ENCODE results near the gene KRTAP5-9.
"Not testable (repeated sequence)": the region's sequence is repeated elsewhere in the genome, so short reads cannot be mapped to it uniquely, and the experiment has no call there.

Gene KRTAP5-9

DNA sequence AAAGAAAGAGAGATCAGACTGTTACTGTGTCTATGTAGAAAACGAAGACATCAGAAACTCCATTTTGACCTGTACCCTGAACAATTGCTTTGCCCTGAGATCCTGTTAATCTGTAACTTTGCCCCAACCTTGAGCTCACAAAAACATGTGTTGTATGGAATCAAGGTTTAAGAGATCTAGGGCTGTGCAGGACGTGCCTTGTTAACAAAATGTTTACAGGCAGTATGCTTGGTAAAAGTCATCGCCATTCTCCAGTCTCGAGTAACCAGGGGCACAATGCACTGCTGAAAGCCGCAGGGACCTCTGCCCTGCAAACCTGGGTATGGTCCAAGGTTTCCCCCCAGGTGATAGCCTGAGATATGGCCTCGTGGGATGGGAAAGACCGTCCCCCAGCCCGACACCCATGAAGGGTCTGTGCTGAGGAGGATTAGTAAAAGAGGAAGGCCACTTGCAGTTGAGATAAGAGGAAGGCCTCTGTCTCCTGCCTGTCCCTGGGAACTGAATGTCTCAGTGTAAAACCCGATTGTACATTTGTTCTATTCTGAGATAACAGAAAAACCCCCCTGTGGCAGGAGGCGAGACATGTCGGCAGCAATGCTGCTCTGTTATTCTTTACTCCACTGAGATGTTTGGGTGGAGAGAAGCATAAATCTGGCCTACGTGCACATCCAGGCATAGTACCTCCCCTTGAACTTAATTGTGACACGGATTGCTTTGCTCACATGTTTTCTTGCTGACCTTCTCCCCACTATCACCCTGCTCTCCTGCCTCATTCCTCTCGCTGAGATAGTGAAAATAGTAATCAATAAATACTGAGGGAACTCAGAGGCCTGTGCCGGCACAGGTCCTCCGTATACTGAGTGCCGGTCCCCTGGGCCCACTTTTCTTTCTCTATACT is 13.3 kb upstream of the KRTAP5-9 start:
- CTCF ChIA-PET; H3K4me3 ChIP-seq (ENCODE audit: control insufficient read depth in 1 of 7, extremely low read depth in 1 of 7, insufficient read depth in 4 of 7, low read depth in 2 of 7, low read length in 6 of 7): not testable (repeated sequence)
- peak; percentile 41 to 78 (median 43) for DNase-seq

GRCh38 chr11:71535825-71536224 is 12.4 kb upstream of the KRTAP5-9 start:
- H3K4me3 ChIP-seq (ENCODE audit: control insufficient read depth in 1 of 7, extremely low read depth in 1 of 7, insufficient read depth in 4 of 7, low read depth in 2 of 7, low read length in 6 of 7) = no peak overlapping the region
- WGBS (ENCODE audit: insufficient coverage) = 83% methylated on average over 4 of the region's 9 CpGs
- no peak for DNase-seq

More for the DNA sequence above, 13.3 kb upstream of the KRTAP5-9 start:
- H3K27me3 ChIP-seq (replicated peaks in 2 of 5; ENCODE audit: control insufficient read depth in 4 of 5, insufficient read depth in 5 of 5, low read length in 4 of 5); H3K9me3 ChIP-seq (ENCODE audit: control extremely low read depth in 1 of 5, control insufficient read depth in 4 of 5, insufficient read depth in 2 of 5, low read depth in 1 of 5, low read length in 4 of 5); H3K27ac ChIP-seq (ENCODE audit: insufficient read depth in 1 of 2, low read depth in 1 of 2, low read length in 2 of 2, poor library complexity in 1 of 2, severe bottlenecking in 2 of 2); POLR2A ChIA-PET; H3K4me1 ChIP-seq (ENCODE audit: control extremely low read depth in 1 of 4, control insufficient read depth in 4 of 4, insufficient read depth in 4 of 4, low read length in 3 of 4); H3K36me3 ChIP-seq (ENCODE audit: control insufficient read depth in 4 of 4, insufficient read depth in 4 of 4, low read length in 3 of 4): not testable (repeated sequence)
- 54% methylated on average over 13 of the region's 17 CpGs for WGBS (ENCODE audit: insufficient coverage)

GRCh38 chr11:71537537-71537936 is 10.7 kb upstream of the KRTAP5-9 start:
- no peak overlapping the region for H3K4me3 ChIP-seq (ENCODE audit: control insufficient read depth in 1 of 7, extremely low read depth in 1 of 7, insufficient read depth in 4 of 7, low read depth in 2 of 7, low read length in 6 of 7)
- ChIA-PET POLR2A (no interaction called here), CTCF (no interaction called here)
- DNase-seq = no peak
- H3K9me3 ChIP-seq (ENCODE audit: control extremely low read depth in 1 of 5, control insufficient read depth in 4 of 5, insufficient read depth in 2 of 5, low read depth in 1 of 5, low read length in 4 of 5) = peaks cover 0 to 7% (median 0%) of the 10 kb centered on the region in 5 experiments
- peaks cover 0 to 11% (median 5%) of the 10 kb centered on the region in 4 experiments for H3K4me1 ChIP-seq (ENCODE audit: control extremely low read depth in 1 of 4, control insufficient read depth in 4 of 4, insufficient read depth in 4 of 4, low read length in 3 of 4)
- WGBS (ENCODE audit: insufficient coverage) = 100% methylated on average over 4 of the region's 9 CpGs
- H3K27ac ChIP-seq (ENCODE audit: insufficient read depth in 1 of 2, low read depth in 1 of 2, low read length in 2 of 2, poor library complexity in 1 of 2, severe bottlenecking in 2 of 2) = no peak overlapping the region
- H3K27me3 ChIP-seq (replicated peaks in 2 of 5; ENCODE audit: control insufficient read depth in 4 of 5, insufficient read depth in 5 of 5, low read length in 4 of 5) = no peaks in the 10 kb centered on the region
- H3K36me3 ChIP-seq (ENCODE audit: control insufficient read depth in 4 of 4, insufficient read depth in 4 of 4, low read length in 3 of 4) = no peaks in the 10 kb centered on the region

More at GRCh38 chr11:71535825-71536224, 12.4 kb upstream of the KRTAP5-9 start:
- Histone ChIP-seq H3K27me3 (replicated peaks in 2 of 5; ENCODE audit: control insufficient read depth in 4 of 5, insufficient read depth in 5 of 5, low read length in 4 of 5) (no peaks in the 10 kb centered on the region), H3K4me1 (ENCODE audit: control extremely low read depth in 1 of 4, control insufficient read depth in 4 of 4, insufficient read depth in 4 of 4, low read length in 3 of 4) (peaks cover 0 to 7% (median 2%) of the 10 kb centered on the region in 4 experiments), H3K9me3 (ENCODE audit: control extremely low read depth in 1 of 5, control insufficient read depth in 4 of 5, insufficient read depth in 2 of 5, low read depth in 1 of 5, low read length in 4 of 5) (peaks cover 0 to 5% (median 0%) of the 10 kb centered on the region in 5 experiments), H3K36me3 (ENCODE audit: control insufficient read depth in 4 of 4, insufficient read depth in 4 of 4, low read length in 3 of 4) (no peaks in the 10 kb centered on the region), H3K27ac (ENCODE audit: insufficient read depth in 1 of 2, low read depth in 1 of 2, low read length in 2 of 2, poor library complexity in 1 of 2, severe bottlenecking in 2 of 2) (no peak overlapping the region)
- ChIA-PET CTCF (no interaction called here), POLR2A (no interaction called here)

DNA sequence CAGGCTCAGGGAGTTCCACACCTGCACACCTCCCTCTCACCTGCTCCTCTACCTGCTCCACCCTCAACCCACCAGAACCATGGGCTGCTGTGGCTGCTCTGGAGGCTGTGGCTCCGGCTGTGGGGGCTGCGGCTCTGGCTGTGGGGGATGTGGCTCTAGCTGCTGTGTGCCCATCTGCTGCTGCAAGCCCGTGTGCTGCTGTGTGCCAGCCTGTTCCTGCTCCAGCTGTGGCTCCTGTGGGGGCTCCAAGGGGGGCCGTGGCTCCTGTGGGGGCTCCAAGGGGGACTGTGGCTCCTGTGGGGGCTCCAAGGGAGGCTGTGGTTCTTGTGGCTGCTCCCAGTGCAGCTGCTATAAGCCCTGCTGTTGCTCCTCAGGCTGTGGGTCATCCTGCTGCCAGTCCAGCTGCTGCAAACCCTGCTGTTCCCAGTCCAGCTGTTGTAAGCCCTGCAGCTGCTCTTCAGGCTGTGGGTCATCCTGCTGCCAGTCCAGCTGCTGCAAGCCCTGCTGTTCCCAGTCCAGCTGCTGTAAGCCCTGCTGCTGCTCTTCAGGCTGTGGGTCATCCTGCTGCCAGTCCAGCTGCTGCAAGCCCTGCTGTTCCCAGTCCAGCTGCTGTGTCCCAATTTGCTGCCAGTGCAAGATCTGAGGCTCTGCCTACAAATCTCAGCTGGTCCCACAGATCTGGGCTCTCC is 10.1 kb upstream of the KRTAP5-9 start, which contains the start of gene KRTAP5-8:
TSS of gene KRTAP5-8 (plus strand) at position 49 of the 689 bp plus-strand sequence. CDS start at position 80, 31 bp downstream.
- H3K27ac ChIP-seq (ENCODE audit: insufficient read depth in 1 of 2, low read depth in 1 of 2, low read length in 2 of 2, poor library complexity in 1 of 2, severe bottlenecking in 2 of 2); CTCF ChIA-PET; H3K4me3 ChIP-seq (ENCODE audit: control insufficient read depth in 1 of 7, extremely low read depth in 1 of 7, insufficient read depth in 4 of 7, low read depth in 2 of 7, low read length in 6 of 7); H3K36me3 ChIP-seq (ENCODE audit: control insufficient read depth in 4 of 4, insufficient read depth in 4 of 4, low read length in 3 of 4); H3K9me3 ChIP-seq (ENCODE audit: control extremely low read depth in 1 of 5, control insufficient read depth in 4 of 5, insufficient read depth in 2 of 5, low read depth in 1 of 5, low read length in 4 of 5); DNase-seq; POLR2A ChIA-PET; H3K27me3 ChIP-seq (replicated peaks in 2 of 5; ENCODE audit: control insufficient read depth in 4 of 5, insufficient read depth in 5 of 5, low read length in 4 of 5): not testable (repeated sequence)
- 52% methylated on average over 4 of the region's 4 CpGs for WGBS (ENCODE audit: insufficient coverage)
- H3K4me1 ChIP-seq (ENCODE audit: control extremely low read depth in 1 of 4, control insufficient read depth in 4 of 4, insufficient read depth in 4 of 4, low read length in 3 of 4) = peaks cover 0 to 16% (median 8%) of the 10 kb centered on the region in 4 experiments

DNA sequence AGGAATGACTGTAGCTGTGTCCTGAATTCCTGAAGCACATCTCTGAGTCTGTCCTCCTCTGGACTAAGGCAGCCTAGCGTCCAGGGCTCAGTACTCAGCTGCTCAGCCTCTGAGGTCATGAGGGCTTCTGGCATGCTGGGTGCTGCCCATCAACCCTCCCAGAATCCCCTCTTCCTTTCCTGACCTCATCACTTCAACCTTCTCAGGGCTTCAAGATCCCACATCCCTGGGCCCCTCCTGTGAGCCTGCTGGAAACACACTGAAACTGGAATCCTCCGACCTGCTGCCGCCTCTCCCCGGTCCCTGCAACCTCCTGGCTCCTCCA is 9.6 kb upstream of the KRTAP5-9 start:
- Histone ChIP-seq H3K27me3 (replicated peaks in 2 of 5; ENCODE audit: control insufficient read depth in 4 of 5, insufficient read depth in 5 of 5, low read length in 4 of 5) (no peaks in the 10 kb centered on the region), H3K4me3 (ENCODE audit: control insufficient read depth in 1 of 7, extremely low read depth in 1 of 7, insufficient read depth in 4 of 7, low read depth in 2 of 7, low read length in 6 of 7) (no peak overlapping the region), H3K27ac (ENCODE audit: insufficient read depth in 1 of 2, low read depth in 1 of 2, low read length in 2 of 2, poor library complexity in 1 of 2, severe bottlenecking in 2 of 2) (no peak overlapping the region), H3K4me1 (ENCODE audit: control extremely low read depth in 1 of 4, control insufficient read depth in 4 of 4, insufficient read depth in 4 of 4, low read length in 3 of 4) (peaks cover 0 to 21% (median 13%) of the 10 kb centered on the region in 4 experiments), H3K9me3 (ENCODE audit: control extremely low read depth in 1 of 5, control insufficient read depth in 4 of 5, insufficient read depth in 2 of 5, low read depth in 1 of 5, low read length in 4 of 5) (peaks cover 0 to 7% (median 0%) of the 10 kb centered on the region in 5 experiments), H3K36me3 (ENCODE audit: control insufficient read depth in 4 of 4, insufficient read depth in 4 of 4, low read length in 3 of 4) (no peaks in the 10 kb centered on the region)
- POLR2A ChIA-PET = no interaction called here
- WGBS (ENCODE audit: insufficient coverage) = 94% methylated on average over 4 of the region's 4 CpGs
- CTCF ChIA-PET = no interaction called here
- DNase-seq = no peak

DNA sequence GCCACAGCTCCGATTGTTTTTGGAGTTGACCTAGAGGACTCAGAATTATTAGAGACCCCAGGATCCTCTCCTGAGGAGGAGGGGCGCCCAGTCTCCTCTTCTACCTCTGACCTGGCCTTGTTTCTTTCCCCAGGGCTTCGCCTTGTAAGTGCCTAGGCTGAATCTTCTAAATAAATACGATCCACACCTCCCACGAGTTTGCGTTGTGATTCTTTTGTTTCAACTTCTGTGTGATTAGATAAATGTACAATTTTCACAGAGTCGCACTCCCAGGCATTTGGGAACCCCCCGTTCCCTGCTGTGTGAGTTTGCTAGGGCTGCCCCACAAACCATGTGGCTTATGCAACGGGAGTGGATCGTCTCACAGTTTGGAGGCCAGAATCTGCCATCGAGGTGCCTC is 9.2 kb upstream of the KRTAP5-9 start:
- H3K27ac ChIP-seq (ENCODE audit: insufficient read depth in 1 of 2, low read depth in 1 of 2, low read length in 2 of 2, poor library complexity in 1 of 2, severe bottlenecking in 2 of 2) = no peak overlapping the region
- WGBS (ENCODE audit: insufficient coverage) = 97% methylated on average over 10 of the region's 11 CpGs
- peaks cover 0 to 7% (median 0%) of the 10 kb centered on the region in 5 experiments for H3K9me3 ChIP-seq (ENCODE audit: control extremely low read depth in 1 of 5, control insufficient read depth in 4 of 5, insufficient read depth in 2 of 5, low read depth in 1 of 5, low read length in 4 of 5)
- no peaks in the 10 kb centered on the region for H3K36me3 ChIP-seq (ENCODE audit: control insufficient read depth in 4 of 4, insufficient read depth in 4 of 4, low read length in 3 of 4)
- no peak overlapping the region for H3K4me3 ChIP-seq (ENCODE audit: control insufficient read depth in 1 of 7, extremely low read depth in 1 of 7, insufficient read depth in 4 of 7, low read depth in 2 of 7, low read length in 6 of 7)
- peaks cover 0 to 25% (median 17%) of the 10 kb centered on the region in 4 experiments for H3K4me1 ChIP-seq (ENCODE audit: control extremely low read depth in 1 of 4, control insufficient read depth in 4 of 4, insufficient read depth in 4 of 4, low read length in 3 of 4)
- DNase-seq = no peak
- CTCF ChIA-PET = no interaction called here
- POLR2A ChIA-PET = no interaction called here
- no peaks in the 10 kb centered on the region for H3K27me3 ChIP-seq (replicated peaks in 2 of 5; ENCODE audit: control insufficient read depth in 4 of 5, insufficient read depth in 5 of 5, low read length in 4 of 5)

- H3K27me3 ChIP-seq (replicated peaks in 2 of 5; ENCODE audit: control insufficient read depth in 4 of 5, insufficient read depth in 5 of 5, low read length in 4 of 5); H3K4me3 ChIP-seq (ENCODE audit: control insufficient read depth in 1 of 7, extremely low read depth in 1 of 7, insufficient read depth in 4 of 7, low read depth in 2 of 7, low read length in 6 of 7); H3K9me3 ChIP-seq (ENCODE audit: control extremely low read depth in 1 of 5, control insufficient read depth in 4 of 5, insufficient read depth in 2 of 5, low read depth in 1 of 5, low read length in 4 of 5); H3K36me3 ChIP-seq (ENCODE audit: control insufficient read depth in 4 of 4, insufficient read depth in 4 of 4, low read length in 3 of 4); H3K27ac ChIP-seq (ENCODE audit: insufficient read depth in 1 of 2, low read depth in 1 of 2, low read length in 2 of 2, poor library complexity in 1 of 2, severe bottlenecking in 2 of 2); POLR2A ChIA-PET; CTCF ChIA-PET; DNase-seq: not testable (repeated sequence)
- WGBS (ENCODE audit: insufficient coverage) = 98% methylated on average over 9 of the region's 11 CpGs
- peaks cover 2 to 33% (median 18%) of the 10 kb centered on the region in 4 experiments for H3K4me1 ChIP-seq (ENCODE audit: control extremely low read depth in 1 of 4, control insufficient read depth in 4 of 4, insufficient read depth in 4 of 4, low read length in 3 of 4)
These were observed 8.2 kb upstream of the KRTAP5-9 start for GRCh38 chr11:71539971-71540370.

Measured in common myeloid progenitor, CD34-positive (primary cell).